Measurements from ENCODE around the gene VPS54.

VPS54 gene

DNA sequence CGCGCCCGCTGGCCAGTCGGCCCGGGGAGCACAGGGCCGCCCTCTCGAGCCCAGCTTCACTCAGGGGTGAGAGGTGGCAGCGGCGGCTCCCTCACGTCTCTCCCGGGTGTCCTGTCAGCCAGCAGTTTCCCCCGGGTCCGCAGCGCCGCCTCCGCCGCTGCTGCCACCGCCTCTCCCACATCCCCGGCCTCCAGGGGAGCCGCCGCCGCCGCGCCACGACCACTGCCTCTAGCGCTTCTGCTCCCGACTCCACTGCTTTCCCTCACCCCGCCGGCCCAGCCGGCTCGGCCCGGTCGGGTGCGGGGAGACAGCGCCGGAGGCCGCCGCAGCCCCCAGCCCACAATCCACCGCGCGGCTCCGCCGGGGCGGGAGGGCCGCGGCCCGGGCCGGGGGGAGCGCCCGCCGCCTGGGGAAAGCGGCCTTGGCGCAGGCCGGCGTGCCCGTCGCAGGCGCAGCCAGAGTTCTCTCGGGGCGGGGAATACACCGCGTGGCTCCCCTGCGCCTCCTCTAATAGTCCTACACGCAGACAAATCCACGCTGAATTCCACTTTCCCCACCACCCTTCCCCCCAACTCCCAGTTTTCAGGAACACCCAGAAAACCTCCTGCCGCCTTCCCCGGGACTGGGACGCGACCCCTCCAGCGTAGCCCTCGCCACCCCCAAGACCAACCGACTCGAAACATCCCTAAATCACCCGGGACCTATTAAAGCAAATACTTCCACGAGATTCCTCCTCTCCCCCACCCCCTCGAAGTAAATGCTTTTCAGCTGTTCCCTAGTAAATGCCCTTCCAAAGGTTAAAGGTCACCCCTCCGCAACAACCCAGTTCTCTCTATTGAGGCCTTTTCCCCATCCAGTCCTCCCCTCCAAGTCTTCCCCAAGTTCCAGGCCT is at the start of gene VPS54:
VPS54 (minus strand) TSS at position 346 of the 892 bp plus-strand sequence. CDS start 35,429 bp downstream, outside the sequence.
- DNase-seq (ENCODE audit: low read depth), result peak; percentile 40

DNA sequence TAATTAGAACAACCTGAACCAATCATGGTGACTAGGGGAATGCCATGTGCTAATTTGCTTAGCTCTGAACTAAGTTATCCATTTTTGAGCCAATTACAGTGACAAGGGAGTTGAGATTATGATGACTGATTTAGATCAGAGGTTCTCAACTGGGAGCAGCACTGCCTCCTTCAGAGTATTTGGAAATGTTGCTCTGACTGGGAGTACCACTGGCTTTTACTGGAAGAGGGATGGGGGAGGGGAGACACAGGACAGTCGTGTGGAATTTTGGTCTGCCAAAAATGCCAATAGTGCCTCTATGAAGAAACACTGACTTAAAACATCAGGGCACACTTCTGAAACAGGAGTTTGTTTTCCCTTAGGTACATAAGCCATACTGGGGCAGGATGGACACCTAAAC is 48.1 kb upstream of the VPS54 start:
- DNase-seq (ENCODE audit: low read depth), result no peak

DNA sequence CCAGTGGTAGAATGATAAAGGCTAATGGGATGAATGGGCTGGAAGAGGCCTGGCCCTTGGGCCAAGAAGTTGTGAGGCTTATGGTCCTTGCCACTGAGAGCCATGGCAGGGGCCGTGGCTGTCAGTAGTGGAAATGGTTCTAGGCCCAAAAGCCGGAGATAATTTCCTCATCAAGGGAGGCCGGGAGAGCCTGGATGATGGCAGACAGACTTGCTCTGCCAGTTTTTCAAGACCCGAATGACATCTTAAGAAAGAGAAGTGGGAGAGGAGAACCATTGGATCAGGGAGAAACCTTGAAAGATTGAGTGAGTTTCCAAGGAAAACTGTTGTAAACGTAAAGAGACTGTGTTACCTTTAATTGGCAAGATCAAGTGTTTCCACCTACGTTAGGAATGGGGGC is 46.3 kb upstream of the VPS54 start:
- DNase-seq (ENCODE audit: low read depth), result no peak

DNA sequence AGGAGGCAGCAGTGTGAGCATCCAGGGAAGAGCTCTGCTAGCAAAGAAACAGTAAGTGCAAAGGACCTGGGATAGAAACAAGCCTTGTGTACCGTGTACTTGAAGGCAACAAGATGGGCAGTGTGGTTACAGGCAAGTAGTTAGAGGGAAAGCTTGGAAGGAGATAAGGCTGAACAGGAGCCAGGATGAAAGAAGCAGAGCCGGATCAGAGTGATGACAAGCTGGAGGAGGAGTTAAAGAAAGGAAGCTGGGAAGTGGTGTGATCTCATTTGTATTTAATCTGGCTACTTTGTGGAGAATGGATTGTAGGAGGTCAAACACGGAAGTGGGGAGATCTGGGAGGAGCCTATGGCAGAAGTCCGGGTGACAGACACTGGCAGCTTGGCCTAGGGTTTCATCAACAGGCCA is 44.7 kb upstream of the VPS54 start:
- no peak for DNase-seq (ENCODE audit: low read depth)

DNA sequence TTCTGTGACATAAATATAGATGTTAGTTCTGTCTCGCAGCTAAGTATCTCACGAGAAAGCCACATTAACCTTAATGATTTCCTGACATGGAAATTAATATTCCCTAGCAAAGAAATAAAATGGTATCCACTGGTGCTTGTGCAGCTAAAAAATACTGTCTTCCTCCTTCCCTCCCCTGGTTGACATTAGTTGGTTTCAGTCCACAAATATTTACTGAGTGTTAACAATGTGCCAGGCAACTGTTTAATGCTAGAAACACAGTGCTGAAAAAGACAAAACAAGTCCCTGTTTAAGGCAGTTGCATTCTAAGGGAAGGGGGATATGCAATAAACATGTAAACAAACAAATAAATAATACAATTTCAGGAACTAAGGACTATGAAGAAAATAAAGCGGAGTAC is 44.2 kb upstream of the VPS54 start:
- DNase-seq (ENCODE audit: low read depth), result no peak

- DNase-seq (ENCODE audit: low read depth), result no peak
Measured at GRCh38 chr2:64062840-64063239, 43.6 kb upstream of the VPS54 start.

DNA sequence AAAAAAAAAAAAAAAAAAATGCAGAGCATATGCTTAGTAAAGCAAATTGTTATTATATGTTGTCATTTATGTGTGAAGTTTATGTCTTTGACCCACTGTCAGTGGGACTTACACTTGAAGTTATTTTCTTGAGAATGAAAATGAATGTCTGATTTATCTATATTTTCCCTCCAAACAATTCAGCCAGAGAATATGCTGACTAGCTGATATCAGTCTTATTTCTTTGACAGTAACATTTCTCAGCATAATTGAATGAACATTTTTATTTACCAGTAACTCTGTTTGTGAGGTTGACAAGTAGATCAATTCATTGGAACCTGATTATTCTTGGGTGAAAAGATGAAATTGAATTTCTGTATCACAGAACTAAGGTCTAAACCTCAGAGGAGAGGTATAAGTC is 40.0 kb upstream of the VPS54 start:
- no peak for DNase-seq (ENCODE audit: low read depth)

- no peak for DNase-seq (ENCODE audit: low read depth)
Measured at GRCh38 chr2:64056021-64056420, 36.8 kb upstream of the VPS54 start.

DNA sequence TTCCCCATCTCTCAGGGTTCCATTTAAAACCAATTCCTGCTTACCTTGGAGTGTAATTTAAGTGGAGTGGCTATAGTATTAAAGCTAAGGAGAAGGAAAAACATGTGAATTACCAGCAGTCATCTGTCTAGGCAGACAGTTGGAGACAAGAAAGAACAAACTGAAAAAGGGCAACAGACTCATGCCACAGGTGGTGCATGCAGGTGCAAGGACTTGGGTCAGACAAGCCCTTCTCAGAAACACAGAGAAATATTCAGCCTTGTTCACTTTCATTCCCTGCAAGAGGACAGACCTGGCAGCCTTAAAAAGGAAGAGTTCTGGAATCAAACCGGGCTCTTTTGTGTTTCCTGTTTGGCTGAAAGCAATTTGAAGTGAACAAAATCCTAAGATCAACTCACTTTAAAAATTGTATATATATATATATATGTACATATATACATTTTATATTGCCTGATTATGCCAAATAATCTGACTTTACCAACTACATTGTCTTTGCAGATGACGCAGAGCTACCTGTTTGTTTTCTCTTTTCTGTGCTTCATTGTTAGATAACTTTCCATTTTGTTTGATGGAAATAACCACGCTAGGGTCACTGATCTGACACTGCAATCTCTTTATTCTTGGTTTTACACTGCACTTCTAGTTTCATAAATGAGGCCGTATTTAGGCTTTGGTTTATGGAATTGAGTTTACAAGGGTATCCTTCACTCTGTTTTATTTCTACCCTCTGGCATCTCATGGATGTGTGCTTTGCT is 35.1 kb upstream of the VPS54 start:
- DNase-seq (ENCODE audit: low read depth), result no peak

DNA sequence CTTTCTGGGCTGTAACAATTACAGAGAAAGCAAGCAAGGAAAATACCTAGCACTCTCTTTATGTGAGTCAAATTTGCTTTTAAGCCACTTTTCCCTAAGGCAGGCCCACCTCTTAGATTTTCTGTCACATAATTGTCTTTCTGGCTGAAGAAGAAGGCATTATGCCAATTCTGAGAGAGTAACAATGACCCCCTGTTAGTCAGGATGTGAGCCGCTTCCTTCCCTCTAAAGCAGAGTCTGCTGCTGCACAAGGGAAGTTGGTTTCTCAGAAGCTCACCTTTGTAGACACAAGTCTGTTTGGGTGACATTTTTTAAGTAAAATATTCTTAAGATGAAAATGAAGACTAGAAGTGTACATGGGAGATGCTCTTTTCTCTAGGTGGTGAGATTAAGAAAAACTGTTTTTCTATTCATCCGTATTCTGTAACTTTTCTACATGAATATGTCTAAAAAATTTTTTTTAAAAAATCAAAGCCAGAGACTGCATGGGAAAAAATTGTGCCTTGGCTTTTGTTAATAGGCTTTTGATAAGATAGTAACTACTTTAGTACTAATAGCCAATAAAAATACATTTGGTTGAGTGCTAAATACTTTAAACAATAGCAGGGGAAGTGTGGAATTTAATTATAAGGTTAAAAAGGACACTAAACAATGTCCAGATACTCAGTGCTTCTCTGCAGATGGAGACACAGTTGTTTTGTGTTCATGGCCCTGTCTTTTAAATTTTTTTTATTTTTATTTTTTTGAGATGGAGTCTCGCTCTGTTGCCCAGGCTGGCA is 33.4 kb upstream of the VPS54 start:
- DNase-seq (ENCODE audit: low read depth), result no peak

DNA sequence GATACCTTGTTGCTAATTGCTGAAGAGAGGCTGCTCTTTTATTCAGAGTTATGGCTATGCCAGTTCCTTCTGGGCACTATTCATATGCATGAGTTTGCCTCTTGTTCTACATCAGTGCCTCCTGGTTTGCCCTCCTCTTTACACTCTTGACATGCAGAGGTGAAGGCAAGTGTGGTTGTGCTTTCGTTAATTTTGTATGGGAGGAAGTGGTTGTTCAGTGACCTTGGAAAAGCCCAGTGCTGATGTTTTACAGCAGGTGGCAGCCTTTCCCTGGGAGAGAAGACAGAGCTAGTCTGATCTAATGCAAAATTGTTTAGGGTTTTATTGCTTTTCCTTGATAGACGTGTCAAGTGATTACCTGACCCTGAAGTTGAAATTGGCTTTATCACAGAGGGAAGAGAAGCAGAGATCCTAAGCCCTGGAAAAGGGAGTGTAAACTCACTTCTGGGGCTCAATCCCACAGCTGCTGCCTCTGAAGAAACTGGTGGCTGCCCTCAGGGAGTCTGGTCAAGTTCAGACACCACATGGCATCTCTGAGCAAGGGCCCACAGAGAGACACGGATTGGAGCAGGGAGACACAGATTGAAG is 30.5 kb upstream of the VPS54 start:
- peak; percentile 39 for DNase-seq (ENCODE audit: low read depth)

DNA sequence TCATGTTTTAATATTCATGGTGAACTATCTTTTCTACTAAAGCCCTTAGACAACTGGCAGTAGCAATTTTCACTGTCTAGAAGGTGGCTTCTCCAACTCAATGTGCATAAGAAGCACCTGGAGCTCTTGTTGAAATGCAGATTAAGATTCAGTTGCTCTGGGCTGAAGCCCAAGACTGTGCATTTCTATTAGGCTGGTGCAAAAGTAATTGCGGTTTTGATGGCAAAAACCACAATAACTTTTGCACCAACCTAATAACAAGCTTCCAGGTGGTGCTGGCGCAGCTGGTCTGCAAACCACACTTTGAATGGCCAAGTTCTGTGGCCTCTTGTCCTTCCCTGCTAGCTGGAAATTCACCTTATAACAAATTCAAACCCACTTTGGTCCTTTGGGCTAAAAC is 26.7 kb upstream of the VPS54 start:
- no peak for DNase-seq (ENCODE audit: low read depth)

DNA sequence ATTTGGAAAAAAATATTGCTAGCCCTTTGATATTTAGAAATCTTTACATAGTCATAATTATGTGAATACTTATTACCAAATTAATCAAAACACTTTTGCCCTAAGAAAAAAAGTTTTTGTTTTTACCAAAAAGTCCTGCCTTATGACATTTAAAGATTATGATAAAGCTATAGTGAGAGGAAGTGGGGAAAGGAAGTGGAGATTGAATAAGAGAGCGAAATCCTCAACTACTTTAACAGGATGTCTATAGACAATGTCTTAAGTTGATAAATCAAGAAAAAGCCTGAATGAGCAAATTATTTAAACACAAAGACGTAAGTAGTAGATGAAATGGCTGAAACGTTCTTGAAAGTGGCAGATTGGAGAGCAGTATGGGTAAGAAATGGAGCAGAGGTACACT is 20.9 kb upstream of the VPS54 start:
- DNase-seq (ENCODE audit: low read depth), result no peak

- DNase-seq (ENCODE audit: low read depth), result no peak
Measured at GRCh38 chr2:64036034-64036705, 16.9 kb upstream of the VPS54 start.

DNA sequence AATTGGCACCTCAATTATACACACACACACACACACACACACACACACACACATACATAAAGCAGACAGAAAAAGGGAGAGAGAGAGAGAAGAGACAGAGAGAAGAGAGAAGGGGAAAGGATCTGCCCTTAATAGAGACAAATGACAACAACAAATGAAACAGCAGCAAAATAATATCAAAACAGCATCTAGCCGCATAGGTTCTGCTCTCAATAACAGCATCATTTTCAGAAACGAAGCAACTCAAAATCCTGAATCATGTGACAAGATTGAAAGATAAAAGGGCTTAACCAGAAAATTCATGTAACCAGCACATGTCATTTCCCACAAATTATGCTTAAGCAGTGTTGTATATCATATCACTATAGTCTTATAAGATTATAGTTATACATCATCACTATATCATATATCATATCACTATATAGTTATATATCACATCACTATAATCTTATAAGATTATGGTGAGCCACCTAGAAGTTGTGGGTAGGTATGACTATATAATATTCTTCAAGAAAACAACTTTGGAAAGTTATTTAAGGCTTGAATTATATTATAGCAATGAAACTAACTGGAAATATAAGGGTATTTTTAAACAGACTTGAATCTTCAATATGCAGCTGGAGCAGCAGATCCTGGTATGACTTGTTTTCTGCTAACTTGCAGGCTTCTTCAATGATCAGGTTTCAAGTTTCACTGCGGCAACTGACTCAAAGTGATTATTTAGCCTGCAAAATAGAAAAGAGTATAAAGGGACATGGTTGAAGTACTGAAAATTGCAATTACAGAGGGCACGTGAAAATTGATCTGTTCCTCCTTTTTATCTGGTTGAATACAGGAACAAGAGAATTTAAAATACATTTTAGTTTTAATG is 16.1 kb upstream of the VPS54 start:
- no peak for DNase-seq (ENCODE audit: low read depth)

- no peak for DNase-seq (ENCODE audit: low read depth)
Measured at GRCh38 chr2:64029116-64029665, 10.0 kb upstream of the VPS54 start.

- no peak for DNase-seq (ENCODE audit: low read depth)
Measured at GRCh38 chr2:64025741-64026140, 6.5 kb upstream of the VPS54 start.

- DNase-seq (ENCODE audit: low read depth), result no peak
Measured at GRCh38 chr2:64024259-64024949, 5.2 kb upstream of the VPS54 start.

DNA sequence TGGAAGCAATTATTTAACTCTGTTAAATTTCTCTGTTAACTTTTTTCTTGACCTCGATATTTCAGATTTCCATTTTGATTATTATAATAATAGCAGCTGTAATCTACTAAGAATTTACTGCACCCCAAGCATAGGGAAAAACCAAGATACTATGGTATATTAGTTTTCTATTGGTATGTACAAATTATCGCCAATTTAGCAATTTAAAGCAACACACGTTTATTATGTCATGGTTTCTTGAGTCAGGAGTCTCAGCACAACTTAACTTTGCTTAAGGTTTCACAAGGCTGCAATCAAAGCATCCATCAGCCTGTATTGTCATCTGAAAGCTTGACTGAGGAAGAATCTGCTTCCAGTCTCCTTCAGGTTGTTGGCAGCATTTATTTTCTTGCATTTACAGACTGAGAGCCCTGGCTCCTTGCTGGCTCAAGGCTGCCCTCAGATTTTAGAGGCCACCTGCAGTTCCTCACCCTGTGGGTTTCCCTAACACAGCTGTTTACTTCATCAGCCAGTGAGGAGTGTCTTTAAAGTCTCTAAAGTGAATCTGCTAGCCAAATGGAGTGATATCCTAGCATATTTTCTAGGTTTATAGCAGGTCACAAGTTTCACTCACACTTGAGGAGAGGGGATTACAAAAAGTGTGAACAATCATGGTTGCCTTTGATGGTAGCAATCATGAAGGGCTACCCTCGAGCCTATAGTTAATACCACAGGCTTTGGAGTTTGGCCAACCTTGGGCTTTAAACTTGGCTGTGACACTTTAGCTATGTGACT is 4.4 kb upstream of the VPS54 start:
- no peak for DNase-seq (ENCODE audit: low read depth)
